Caki2 (cell line): Measurements from ENCODE around the gene CPLX4. TPM values are rescaled to one million over a fixed set of nuclear protein-coding genes. Genes with fewer than 3 reads are reported as not detected.
A peak's percentile ranks its signal among the peaks of the same experiment; 100 is the strongest.
"Not testable (repeated sequence)": the region's sequence is repeated elsewhere in the genome, so short reads cannot be mapped to it uniquely, and the experiment has no call there.

ENCODE experiments used
- DNase-seq: peaks from one replicate; pipeline ENCODE4 v3.0.0-alpha.2; 2015; ENCODE audit warnings: low read depth
- in situ Hi-C: cut with HindIII; loops from 2 replicates; pipeline ENCODE4 v1.10.0; 2016; ENCODE audit warnings: low sequenced_read_pairs, low pct_unique_long_range_greater_than_20kb, mixed read lengths
- total RNA-seq: library from RNA; depleted of rRNA; stranded (reverse); fragments of >200 nt; shearing (Covaris generic); gene quantifications from 2 replicates; pipeline ENCODE4 v1.2.3, GENCODE V29; 2014; ENCODE audit warnings: low replicate concordance; rRNA removed

The CPLX4 gene
- total RNA-seq, 1 experiment from 2014 or later: not detected

DNA sequence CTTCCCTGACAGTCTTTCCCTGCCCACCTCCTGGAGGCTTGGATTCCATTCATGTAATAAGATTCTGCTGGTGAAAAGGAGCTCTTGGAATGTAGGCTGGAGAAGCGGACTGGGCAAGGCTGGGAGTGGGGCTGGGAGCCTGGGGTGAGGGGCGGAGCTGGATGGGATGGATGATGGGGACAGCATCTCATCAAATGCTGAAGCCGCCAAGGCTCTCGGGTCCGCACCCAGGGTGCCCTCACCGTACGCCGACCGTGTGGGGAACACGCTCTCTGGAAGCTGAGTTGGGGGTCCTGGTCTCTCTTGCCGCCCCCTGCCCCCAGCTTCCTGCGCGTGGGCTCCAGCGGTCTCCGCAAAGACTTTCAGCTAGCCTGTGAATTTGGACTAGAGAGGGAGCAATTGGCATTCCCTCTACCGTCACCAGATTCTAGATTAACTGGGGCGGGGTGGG lies 54.3 kb downstream of the CPLX4 start:
- in situ Hi-C loops: no loop called here
- DNase-seq: no peak

DNA sequence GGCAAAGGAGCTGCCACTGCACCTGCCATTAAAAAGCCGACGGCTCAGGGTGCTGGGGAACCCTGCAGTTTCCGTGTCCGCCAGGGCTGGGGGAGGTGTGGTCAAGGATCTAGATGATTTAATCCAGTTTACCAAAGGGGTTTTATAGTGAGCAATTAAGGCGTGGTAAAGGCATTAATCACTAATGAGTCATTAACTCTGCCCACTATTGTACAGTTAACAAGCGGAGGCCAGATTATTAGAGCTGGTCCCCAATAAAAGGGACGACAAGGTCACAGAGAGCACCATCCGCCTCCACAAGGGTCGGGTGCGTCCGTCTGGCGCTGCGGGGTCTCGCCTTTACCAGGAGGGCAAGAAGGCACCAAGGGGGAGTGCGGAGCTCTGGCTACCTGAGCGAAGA lies 54.8 kb downstream of the CPLX4 start:
- no peak for DNase-seq

DNA sequence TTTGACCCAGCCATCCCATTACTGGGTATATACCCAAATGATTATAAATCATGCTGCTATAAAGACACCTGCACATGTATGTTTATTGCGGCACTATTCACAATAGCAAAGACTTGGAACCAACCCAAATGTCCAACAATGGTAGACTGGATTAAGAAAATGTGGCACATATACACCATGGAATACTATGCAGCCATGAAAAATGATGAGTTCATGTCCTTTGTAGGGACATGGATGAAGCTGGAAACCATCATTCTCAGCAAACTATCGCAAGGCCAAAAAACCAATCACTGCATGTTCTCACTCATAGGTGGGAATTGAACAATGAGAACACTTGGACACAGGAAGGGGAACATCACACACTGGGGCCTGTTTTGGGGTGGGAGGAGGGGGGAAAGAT lies 56.2 kb downstream of the CPLX4 start:
- in situ Hi-C loops, DNase-seq: not testable (repeated sequence)

More for the DNA sequence above, 54.8 kb downstream of the CPLX4 start:
- in situ Hi-C loops: no loop called here

DNA sequence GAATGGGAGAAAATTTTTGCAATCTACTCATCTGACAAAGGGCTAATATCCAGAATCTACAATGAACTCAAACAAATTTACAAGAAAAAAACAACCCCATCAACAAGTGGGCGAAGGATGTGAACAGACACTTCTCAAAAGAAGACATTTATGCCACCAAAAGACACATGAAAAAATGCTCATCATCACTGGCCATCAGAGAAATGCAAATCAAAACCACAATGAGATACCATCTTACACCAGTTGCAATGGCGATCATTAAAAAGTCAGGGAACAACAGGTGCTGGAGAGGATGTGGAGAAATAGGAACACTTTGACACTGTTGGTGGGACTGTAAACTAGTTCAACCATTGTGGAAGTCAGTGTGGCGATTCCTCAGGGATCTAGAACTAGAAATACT lies 56.6 kb downstream of the CPLX4 start:
- in situ Hi-C loops, DNase-seq: not testable (repeated sequence)

DNA sequence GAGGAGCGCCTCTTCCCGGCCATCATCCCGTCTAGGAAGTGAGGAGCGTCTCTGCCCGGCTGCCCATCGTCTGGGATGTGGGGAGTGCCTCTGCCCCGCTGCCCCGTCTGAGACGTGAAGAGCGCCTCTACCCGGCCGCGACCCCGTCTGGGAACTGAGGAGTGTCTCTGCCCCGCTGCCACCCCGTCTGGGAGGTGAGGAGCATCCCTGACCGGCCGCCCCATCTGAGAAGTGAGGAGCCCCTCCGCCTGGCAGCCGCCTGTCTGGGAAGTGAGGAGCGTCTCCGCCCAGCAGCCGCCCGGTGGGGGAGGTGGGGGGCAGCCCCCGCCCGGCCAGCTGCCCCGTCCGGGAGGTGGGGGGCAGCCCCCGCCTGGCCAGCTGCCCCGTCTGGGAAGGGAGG lies 63.0 kb downstream of the CPLX4 start:
- DNase-seq, in situ Hi-C loops: not testable (repeated sequence)

DNA sequence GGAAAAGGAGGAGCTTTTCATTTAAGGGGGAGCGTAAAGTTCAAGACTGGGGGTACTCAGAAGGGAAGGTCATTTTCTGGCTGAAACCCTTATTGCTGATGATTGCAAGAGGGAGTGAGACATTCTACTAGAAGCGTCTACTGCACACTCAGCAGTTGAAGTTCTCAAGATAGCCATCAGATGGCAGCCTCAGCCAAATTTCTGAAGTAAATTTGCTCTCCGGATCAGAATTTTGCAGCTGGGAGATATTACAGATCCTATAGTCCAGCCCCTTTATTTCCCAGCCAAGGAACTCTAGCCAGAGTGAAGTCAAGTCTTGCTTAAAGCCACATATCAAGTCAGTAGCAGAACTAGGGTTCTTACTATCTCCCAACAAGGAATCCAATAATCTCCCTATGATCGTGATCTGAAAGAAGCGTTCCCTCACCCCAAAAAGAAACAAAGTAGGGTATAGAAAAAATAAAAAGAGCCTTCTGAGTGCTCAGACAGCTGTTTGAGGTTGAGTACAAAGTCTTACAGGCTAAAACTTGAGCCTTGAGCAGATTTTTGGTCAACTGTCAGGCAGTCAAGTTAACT lies 69.2 kb downstream of the CPLX4 start:
- in situ Hi-C loops: no loop called here
- peak; percentile 24 for DNase-seq

DNA sequence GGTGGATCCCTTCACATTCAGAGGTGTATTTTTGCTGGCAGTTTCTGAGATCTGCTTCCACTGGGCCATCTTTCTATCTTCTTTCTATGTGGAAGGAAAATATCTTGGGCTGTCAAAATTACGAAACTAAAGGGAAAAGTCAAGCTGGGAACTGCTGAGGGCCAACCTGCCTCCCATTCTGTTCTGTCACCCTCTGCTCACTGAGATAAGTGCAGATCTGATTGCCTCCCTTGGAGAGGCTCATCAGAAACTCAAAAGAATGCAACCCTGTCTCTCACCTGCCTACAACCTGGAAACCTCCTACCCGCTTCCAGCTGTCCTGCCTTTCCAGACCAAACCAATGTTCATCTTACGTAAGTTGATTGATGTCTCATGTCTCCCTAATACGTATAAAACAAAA lies 71.7 kb downstream of the CPLX4 start:
- in situ Hi-C loops: no loop called here
- DNase-seq: no peak

Other genes with a start within 250 kb of the CPLX4 start
- gene SEC11C, start 178.8 kb downstream of the CPLX4 start, total RNA-seq: 34.1 and 38.1 TPM in 2 replicates
- not detected in 2 replicates for gene GRP, start 98.5 kb downstream of the CPLX4 start, total RNA-seq
- not detected in 2 replicates for gene RAX, start 45.2 kb downstream of the CPLX4 start, total RNA-seq
- 49.5 and 68.5 TPM in 2 replicates for gene LMAN1, start 40.6 kb upstream of the CPLX4 start, total RNA-seq